Stimulated activated effector memory CD8-positive, alpha-beta T cell treated with anti-CD3 and anti-CD28 coated beads, Interleukin-12 subunit alpha, Interleukin-12 subunit beta, amount 100 ng/mL, for 72 hours (primary cell): Measurements from ENCODE around the gene TMEM131.
"Not testable (repeated sequence)": the region's sequence is repeated elsewhere in the genome, so short reads cannot be mapped to it uniquely, and the experiment has no call there.

Experiments used
- ATAC-seq: fragments of 150-1000 bp; cut with Tn5 transposase; 2 replicates; pipeline ENCODE4 v1.10.0; 2021
- DNase-seq, 2 donors: peaks; one replicate each; pipeline ENCODE4 v3.0.0; 2021 to 2022; ENCODE audit warnings: low spot score in 2 of 2
- H3K27ac Mint-ChIP-seq: one replicate; pipeline ENCODE4 v1.8.0; 2022; ENCODE audit warnings: mild to moderate bottlenecking, mixed read lengths
- H3K36me3 Mint-ChIP-seq: one replicate; pipeline ENCODE4 v1.8.0; 2022; ENCODE audit warnings: mild to moderate bottlenecking, mixed read lengths
- H3K4me1 Mint-ChIP-seq: one replicate; pipeline ENCODE4 v1.8.0; 2022; ENCODE audit warnings: mixed read lengths
- H3K4me3 Mint-ChIP-seq: one replicate; pipeline ENCODE4 v1.8.0; 2022; ENCODE audit warnings: mild to moderate bottlenecking, mixed read lengths
- H3K9me3 Mint-ChIP-seq: one replicate; pipeline ENCODE4 v1.8.0; 2022; ENCODE audit warnings: mixed read lengths

The TMEM131 gene

DNA sequence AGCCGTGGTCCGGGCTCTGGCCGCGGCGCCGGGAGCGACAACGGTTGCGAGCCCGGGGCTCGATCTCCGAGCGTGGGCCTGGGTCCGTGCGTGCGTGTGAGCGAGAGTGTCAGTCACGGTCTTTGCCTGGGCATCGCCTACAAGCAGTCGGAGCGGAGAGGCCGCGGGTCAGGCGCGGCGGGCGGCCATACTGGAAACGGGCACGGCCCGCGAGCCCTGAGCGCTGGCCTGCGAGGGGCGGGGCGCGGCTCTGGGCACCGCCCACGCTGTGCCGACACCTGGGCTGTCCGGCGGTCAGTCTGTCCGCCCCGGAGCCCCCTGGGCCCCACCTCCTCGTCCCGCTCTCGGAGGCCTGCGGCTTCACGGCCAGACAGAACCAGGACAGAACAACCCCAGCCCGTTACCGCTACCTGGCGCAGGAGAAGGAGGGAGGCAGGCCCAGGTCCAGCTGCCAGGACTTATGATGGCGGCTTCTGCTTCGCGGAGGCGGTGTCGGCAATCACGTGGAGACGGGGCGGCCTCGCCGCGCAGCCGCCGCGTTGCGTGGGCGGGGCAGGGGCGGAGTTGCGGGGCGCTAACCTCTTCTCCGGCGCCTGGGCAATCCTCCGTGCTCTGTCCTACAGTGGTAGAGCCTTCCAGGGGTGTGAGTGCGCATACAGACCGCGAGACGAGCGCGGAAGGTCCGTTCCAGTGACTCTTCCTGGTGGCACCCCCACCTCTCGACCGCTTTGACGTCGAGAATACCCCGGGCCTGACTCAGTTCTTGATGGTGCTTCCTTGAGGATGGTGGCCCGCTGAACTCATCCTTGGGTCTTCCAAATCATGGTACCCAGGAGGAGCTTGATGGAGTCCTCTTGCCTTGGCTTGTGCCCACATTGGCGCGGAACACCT lies at the start of gene TMEM131:
TSS of gene TMEM131 (minus strand) at position 215 of the 891 bp plus-strand sequence. CDS start 286 bp downstream, outside the sequence.
- peak within 1 kb of the TSS; percentile 95 for H3K27ac Mint-ChIP-seq

GRCh38 chr2:98044730-98045129 lies 49.0 kb upstream of the TMEM131 start:
- not testable (repeated sequence) for H3K27ac Mint-ChIP-seq, H3K36me3 Mint-ChIP-seq, H3K4me1 Mint-ChIP-seq, H3K4me3 Mint-ChIP-seq, DNase-seq, ATAC-seq
- peaks cover 24% of the 10 kb centered on the region for H3K9me3 Mint-ChIP-seq

More for the DNA sequence above, at the start of gene TMEM131:
- DNase-seq = peak; percentile 98 to 99
- peak within 1 kb of the TSS; percentile 80 for H3K4me3 Mint-ChIP-seq
- H3K36me3 Mint-ChIP-seq = peaks cover 15% of the 10 kb centered on the region
- ATAC-seq = peak; percentile 90
- peaks cover 31% of the 10 kb centered on the region for H3K4me1 Mint-ChIP-seq
- H3K9me3 Mint-ChIP-seq = no peaks in the 10 kb centered on the region

- Mint-ChIP-seq H3K4me1 (no peaks in the 10 kb centered on the region), H3K4me3 (no peak overlapping the region), H3K36me3 (no peaks in the 10 kb centered on the region), H3K9me3 (peaks cover 24% of the 10 kb centered on the region), H3K27ac (no peak overlapping the region)
- no peak for DNase-seq
- no peak for ATAC-seq
These were observed 47.4 kb upstream of the TMEM131 start for GRCh38 chr2:98043101-98043500.

- ATAC-seq (no peak), DNase-seq (no peak)
- H3K4me3 Mint-ChIP-seq = no peak overlapping the region
- peaks cover 23% of the 10 kb centered on the region for H3K9me3 Mint-ChIP-seq
- no peaks in the 10 kb centered on the region for H3K4me1 Mint-ChIP-seq
- no peaks in the 10 kb centered on the region for H3K36me3 Mint-ChIP-seq
- no peak overlapping the region for H3K27ac Mint-ChIP-seq
These were observed 44.7 kb upstream of the TMEM131 start for GRCh38 chr2:98040331-98040939.

DNA sequence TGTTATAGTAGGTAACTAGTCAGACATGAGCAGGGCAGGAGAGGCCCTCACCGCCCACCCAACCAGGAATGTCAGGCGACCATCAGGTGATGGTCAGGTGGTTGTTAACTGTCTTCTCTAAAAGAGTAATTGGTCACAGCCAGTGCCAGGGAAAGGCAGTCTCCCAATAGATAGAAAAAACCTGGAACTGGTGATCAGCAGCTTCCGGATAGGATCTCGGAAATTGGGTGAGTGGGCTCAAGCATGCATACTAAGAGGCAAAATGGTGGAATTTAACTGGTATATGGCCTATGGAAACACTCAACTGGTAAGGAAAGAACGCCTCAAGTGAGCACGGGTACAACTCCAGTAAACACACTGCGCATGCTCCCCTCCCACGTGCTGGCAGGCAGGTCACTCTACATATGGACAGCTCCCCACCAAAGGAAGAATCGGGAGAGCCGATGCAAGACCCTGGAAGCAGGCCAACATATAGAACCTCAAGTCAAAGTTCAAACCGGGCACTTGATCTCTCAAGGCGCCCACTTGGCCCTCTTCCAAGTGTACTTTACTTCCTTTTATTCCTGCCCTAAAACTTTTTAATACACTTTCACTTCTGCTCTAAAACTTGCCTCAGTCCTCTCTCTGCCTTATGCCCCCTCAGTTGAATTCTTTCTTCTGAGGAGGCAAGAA lies 43.5 kb upstream of the TMEM131 start:
- Mint-ChIP-seq H3K4me3 (no peak overlapping the region), H3K9me3 (peaks cover 12% of the 10 kb centered on the region), H3K27ac (no peak overlapping the region), H3K36me3 (no peaks in the 10 kb centered on the region), H3K4me1 (no peaks in the 10 kb centered on the region)
- ATAC-seq (no peak), DNase-seq (no peak)

GRCh38 chr2:98037666-98038336 lies 42.1 kb upstream of the TMEM131 start:
- no peak for ATAC-seq
- DNase-seq = no peak
- no peaks in the 10 kb centered on the region for H3K4me1 Mint-ChIP-seq
- no peak overlapping the region for H3K4me3 Mint-ChIP-seq
- peaks cover 3% of the 10 kb centered on the region for H3K9me3 Mint-ChIP-seq
- H3K36me3 Mint-ChIP-seq = no peaks in the 10 kb centered on the region
- no peak overlapping the region for H3K27ac Mint-ChIP-seq

GRCh38 chr2:98037206-98037605 lies 41.5 kb upstream of the TMEM131 start:
- H3K9me3 Mint-ChIP-seq = no peaks in the 10 kb centered on the region
- no peaks in the 10 kb centered on the region for H3K4me1 Mint-ChIP-seq
- H3K36me3 Mint-ChIP-seq = no peaks in the 10 kb centered on the region
- DNase-seq = no peak
- no peak overlapping the region for H3K4me3 Mint-ChIP-seq
- H3K27ac Mint-ChIP-seq = no peak overlapping the region
- ATAC-seq = no peak

DNA sequence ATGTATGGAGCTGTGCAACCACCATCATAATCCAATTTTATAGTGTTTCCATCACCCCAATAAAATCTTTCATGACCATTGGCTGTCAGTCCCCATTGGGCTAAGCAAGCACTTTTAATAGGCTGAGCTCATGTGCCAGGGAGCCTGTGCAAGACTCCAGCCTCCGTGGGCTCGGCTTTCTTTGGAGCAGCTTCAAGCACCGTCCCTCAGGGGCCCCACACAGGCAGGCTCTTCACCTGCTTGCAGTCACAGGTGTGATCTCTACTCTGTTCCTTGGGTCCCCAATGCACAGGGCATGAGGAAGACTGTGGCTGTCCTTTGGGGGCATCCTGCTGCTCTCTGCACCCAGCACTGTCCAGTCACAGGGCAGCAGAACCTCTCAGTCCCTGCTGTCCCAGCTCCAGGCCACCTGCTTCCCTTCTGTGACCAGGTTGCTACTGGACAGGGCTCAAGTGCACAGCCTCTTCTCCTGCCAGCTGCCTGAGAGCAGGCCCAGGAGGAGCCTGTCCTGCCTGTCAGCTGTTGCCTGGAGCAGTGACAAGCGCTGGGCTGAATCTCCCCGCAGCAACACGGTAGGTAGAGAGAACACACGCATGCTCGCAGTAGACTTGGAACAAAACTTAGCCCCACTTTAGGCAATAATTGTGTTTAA lies 40.7 kb upstream of the TMEM131 start:
- Mint-ChIP-seq H3K9me3 (no peaks in the 10 kb centered on the region), H3K4me3 (no peak overlapping the region), H3K4me1 (no peaks in the 10 kb centered on the region), H3K27ac (no peak overlapping the region), H3K36me3 (no peaks in the 10 kb centered on the region)
- DNase-seq = no peak
- ATAC-seq = no peak

DNA sequence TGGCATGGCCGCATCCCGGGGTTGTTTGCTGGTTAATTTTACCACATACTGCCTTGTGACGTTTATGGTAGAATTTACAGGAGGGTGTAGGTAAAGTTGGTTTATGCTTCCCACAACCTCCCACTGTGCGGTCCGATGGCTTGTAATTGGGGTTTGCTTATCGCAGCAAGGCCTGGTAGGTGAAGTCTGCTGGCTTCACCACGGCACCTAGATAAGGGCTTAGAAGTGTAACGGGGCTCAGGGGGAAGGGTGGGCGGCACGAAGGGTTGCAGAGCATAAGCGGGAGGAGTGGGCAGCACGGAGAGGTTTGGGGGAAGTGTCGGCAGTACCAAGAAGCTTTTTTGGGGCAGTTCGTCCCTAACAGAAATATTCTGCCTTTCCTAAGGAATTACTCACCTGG lies 39.0 kb upstream of the TMEM131 start:
- Mint-ChIP-seq H3K9me3 (no peaks in the 10 kb centered on the region), H3K4me1 (no peaks in the 10 kb centered on the region), H3K4me3 (no peak overlapping the region), H3K27ac (no peak overlapping the region), H3K36me3 (no peaks in the 10 kb centered on the region)
- ATAC-seq (no peak), DNase-seq (no peak)

DNA sequence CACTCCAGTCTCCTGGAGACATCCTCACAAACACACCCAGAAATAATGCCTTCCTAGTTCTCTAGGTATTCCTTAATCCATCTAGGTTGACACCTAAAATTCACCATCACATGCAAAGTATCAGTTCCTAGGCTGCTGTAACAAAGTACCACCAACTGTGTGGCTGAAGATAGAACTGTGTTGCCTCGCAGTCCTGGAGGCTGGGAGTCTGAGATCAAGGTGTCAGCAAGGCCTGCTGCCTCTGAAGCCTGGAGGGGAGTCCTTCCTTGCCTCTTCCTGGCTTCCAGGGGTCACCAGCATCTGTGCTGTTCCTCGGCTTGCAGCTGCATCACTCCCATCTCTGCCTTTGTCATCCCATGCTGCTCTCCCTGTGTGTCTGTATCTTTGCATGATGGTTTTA lies 36.3 kb upstream of the TMEM131 start:
- ATAC-seq (no peak), DNase-seq (no peak)
- Mint-ChIP-seq H3K36me3 (no peaks in the 10 kb centered on the region), H3K4me1 (peaks cover 8% of the 10 kb centered on the region), H3K27ac (peak overlapping the region; percentile 27), H3K4me3 (no peak overlapping the region), H3K9me3 (no peaks in the 10 kb centered on the region)

DNA sequence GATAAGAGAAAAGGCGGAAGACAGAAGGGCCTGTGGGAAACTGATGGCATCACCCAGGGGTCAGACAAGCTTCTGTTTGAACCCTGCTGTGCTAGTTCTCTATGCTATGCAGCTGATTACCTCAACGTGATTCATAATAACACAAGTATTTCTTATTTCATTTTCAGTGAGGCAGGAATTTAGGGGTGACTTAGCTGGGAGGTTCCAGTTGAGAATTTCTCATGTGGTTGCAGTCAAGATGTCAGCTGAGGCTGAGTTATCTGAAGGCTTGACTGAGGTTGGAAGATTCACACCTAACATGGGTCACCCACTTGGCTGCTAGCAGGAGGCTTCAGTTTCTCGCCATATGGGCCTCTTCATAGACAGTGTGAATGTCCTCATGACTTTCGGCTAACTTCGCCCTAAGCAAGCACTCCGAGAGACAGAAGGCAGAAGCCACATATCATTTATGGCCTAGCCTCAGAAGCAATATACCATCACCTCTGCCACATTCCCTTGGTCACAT lies 34.0 kb upstream of the TMEM131 start:
- H3K36me3 Mint-ChIP-seq = no peaks in the 10 kb centered on the region
- no peak overlapping the region for H3K27ac Mint-ChIP-seq
- ATAC-seq = peak; percentile 50
- no peak for DNase-seq
- no peak overlapping the region for H3K4me3 Mint-ChIP-seq
- peaks cover 21% of the 10 kb centered on the region for H3K4me1 Mint-ChIP-seq
- no peaks in the 10 kb centered on the region for H3K9me3 Mint-ChIP-seq

DNA sequence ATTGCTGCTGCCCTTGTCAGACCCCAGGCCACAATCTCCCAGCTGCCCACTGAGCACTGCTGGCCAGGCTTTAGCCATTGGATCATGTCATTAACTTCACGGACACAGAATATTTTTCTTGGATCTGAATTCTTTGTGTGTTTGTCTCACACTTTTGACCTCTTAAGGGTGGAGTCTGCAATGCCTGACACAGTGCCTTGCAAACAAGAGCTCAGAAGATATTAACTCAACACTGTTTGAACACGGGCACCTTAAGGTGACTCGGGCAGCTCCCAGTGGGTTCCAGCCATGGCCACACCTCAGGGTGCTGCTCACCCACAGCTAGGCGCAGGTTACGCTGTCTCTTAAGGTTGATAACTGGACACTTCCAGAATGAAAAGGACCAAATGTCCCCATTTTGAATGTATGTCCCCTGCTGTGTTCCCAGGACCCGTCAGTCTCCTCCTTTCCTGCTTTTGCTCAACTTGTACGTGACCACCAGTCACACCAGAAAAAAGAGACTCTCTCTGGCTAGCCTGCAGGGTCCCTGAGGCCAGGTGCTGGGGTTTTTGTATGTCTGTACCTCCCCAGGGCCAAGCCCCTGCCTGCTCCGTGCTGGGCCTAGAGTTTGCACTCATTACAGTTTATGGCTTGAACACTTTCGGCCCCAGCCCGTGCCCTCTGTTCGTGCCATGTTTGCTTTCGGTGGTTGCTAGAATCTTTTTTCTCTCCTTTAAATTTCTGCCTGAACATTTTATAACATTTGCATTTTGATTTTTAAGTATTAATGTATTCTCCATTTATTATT lies 33.4 kb upstream of the TMEM131 start:
- H3K36me3 Mint-ChIP-seq = no peaks in the 10 kb centered on the region
- DNase-seq = no peak
- ATAC-seq = no peak
- H3K27ac Mint-ChIP-seq = no peak overlapping the region
- no peak overlapping the region for H3K4me3 Mint-ChIP-seq
- no peaks in the 10 kb centered on the region for H3K9me3 Mint-ChIP-seq
- peaks cover 21% of the 10 kb centered on the region for H3K4me1 Mint-ChIP-seq

DNA sequence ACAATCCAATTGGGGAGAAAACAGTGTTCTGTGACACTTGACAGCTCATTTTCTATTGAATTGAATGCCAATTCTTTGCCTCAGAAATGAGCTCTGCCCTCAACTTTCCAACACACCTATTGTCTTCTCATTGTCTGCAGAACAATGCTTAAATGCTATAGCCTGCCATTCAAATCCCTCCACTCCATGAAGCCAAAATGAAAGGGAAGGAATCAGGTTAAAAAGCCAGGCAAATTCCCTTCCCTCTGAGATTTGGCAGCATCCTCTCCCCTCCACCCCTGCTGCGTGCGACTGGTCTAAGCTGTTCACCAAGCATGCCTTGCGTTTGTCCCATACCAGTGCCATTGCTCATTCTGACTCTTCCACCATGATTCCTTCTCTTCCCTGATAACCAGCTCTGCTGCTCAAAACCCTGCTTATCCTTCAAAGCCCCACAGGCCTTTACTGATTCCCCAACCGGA lies 32.4 kb upstream of the TMEM131 start:
- no peaks in the 10 kb centered on the region for H3K9me3 Mint-ChIP-seq
- DNase-seq (no peak), ATAC-seq (no peak)
- H3K36me3 Mint-ChIP-seq = no peaks in the 10 kb centered on the region
- H3K4me3 Mint-ChIP-seq = no peak overlapping the region
- H3K4me1 Mint-ChIP-seq = peaks cover 21% of the 10 kb centered on the region
- H3K27ac Mint-ChIP-seq = no peak overlapping the region

- Mint-ChIP-seq H3K27ac (peak overlapping the region; percentile 15), H3K4me1 (peaks cover 21% of the 10 kb centered on the region), H3K36me3 (no peaks in the 10 kb centered on the region), H3K9me3 (no peaks in the 10 kb centered on the region), H3K4me3 (peak overlapping the region; percentile 15)
- ATAC-seq = peak; percentile 49
- DNase-seq = no peak
These were observed 31.8 kb upstream of the TMEM131 start for GRCh38 chr2:98027538-98027937.
